Measurements from ENCODE around the gene LYSMD1.
"Not testable (repeated sequence)": the region's sequence is repeated elsewhere in the genome, so short reads cannot be mapped to it uniquely, and the experiment has no call there.

The LYSMD1 gene

GRCh38 chr1:151199873-151200581, 34.3 kb upstream of the LYSMD1 start:
- no peaks in the 10 kb centered on the region for H3K27me3 ChIP-seq
- H3K4me1 ChIP-seq, result peaks cover 0 to 66% (median 39%) of the 10 kb centered on the region in 4 donors
- H3K4me3 ChIP-seq, result peak overlapping the region; percentile 82 to 85
- no peaks in the 10 kb centered on the region for H3K9me3 ChIP-seq
- intact Hi-C loops (cut with DNase I; ENCODE audit: low total_unique reads), result loop anchor here (10.0 kb wide), 1 partner anchor 145 kb away; the partner anchor contains the start of gene RFX5
- H3K27ac ChIP-seq, result peak overlapping the region; percentile 89 to 91
- no peak for TF ChIP-seq CTCF (IDR thresholded peaks at IDR 0.05)
- H3K36me3 ChIP-seq, result peaks cover 0 to 23% (median 12%) of the 10 kb centered on the region in 3 donors
- peak; percentile 32 to 56 for DNase-seq

- intact Hi-C loops (cut with DNase I; ENCODE audit: low total_unique reads), result loop anchor here (10.0 kb wide), 1 partner anchor 146 kb away; the partner anchor contains the start of gene RFX5
- peak within 1 kb of the TSS; percentile 89 to 91 for H3K27ac ChIP-seq
- DNase-seq, result peak; percentile 99
- H3K4me3 ChIP-seq, result peak within 1 kb of the TSS; percentile 82 to 85
- no peaks in the 10 kb centered on the region for H3K9me3 ChIP-seq
- H3K27me3 ChIP-seq, result no peaks in the 10 kb centered on the region
- TF ChIP-seq CTCF (IDR thresholded peaks at IDR 0.05), result no peak
- peaks cover 0 to 13% (median 12%) of the 10 kb centered on the region in 3 donors for H3K36me3 ChIP-seq
- H3K4me1 ChIP-seq, result peaks cover 0 to 53% (median 34%) of the 10 kb centered on the region in 4 donors
Observed at GRCh38 chr1:151198254-151199127, 32.8 kb upstream of the LYSMD1 start, which contains the start of gene PIP5K1A. PIP5K1A (plus strand) TSS chr1:151198552; CDS start chr1:151198997, 445 bp downstream.

- Histone ChIP-seq H3K4me3 (peak overlapping the region; percentile 82 to 85), H3K4me1 (peaks cover 0 to 48% (median 32%) of the 10 kb centered on the region in 4 donors), H3K27me3 (no peaks in the 10 kb centered on the region), H3K9me3 (no peaks in the 10 kb centered on the region), H3K27ac (peak overlapping the region; percentile 89 to 91), H3K36me3 (peaks cover 0 to 7% (median 5%) of the 10 kb centered on the region in 3 donors)
- no peak for TF ChIP-seq CTCF (IDR thresholded peaks at IDR 0.05)
- peak in 1 of 2 donors; percentile 29 for DNase-seq
- intact Hi-C loops (cut with DNase I; ENCODE audit: low total_unique reads), result loop anchor here (10.0 kb wide), 1 partner anchor 147 kb away; the partner anchor contains the start of gene RFX5
Observed at GRCh38 chr1:151197863-151198253, 32.2 kb upstream of the LYSMD1 start.

GRCh38 chr1:151196292-151196800, 30.6 kb upstream of the LYSMD1 start:
- H3K36me3 ChIP-seq, result no peaks in the 10 kb centered on the region
- H3K4me3 ChIP-seq, result no peak overlapping the region
- peak; percentile 44 to 56 for TF ChIP-seq CTCF (IDR thresholded peaks at IDR 0.05)
- no peaks in the 10 kb centered on the region for H3K9me3 ChIP-seq
- peak; percentile 72 to 76 for DNase-seq
- intact Hi-C loops (cut with DNase I; ENCODE audit: low total_unique reads), result loop anchor here (10.0 kb wide), 1 partner anchor 148 kb away; the partner anchor contains the start of gene RFX5
- H3K27ac ChIP-seq, result peak overlapping the region in 1 of 2 donors; percentile 20
- H3K27me3 ChIP-seq, result no peaks in the 10 kb centered on the region
- peaks cover 0 to 33% (median 24%) of the 10 kb centered on the region in 4 donors for H3K4me1 ChIP-seq

- H3K4me3 ChIP-seq, H3K27me3 ChIP-seq, H3K36me3 ChIP-seq, H3K9me3 ChIP-seq: not testable (repeated sequence)
- DNase-seq, result peak; percentile 49 to 72
- Histone ChIP-seq H3K27ac (peak overlapping the region in 1 of 2 donors; percentile 20), H3K4me1 (peaks cover 0 to 27% (median 17%) of the 10 kb centered on the region in 4 donors)
- intact Hi-C loops (cut with DNase I; ENCODE audit: low total_unique reads), result loop anchor here (5.0 to 10.0 kb wide), 2 partner anchors 57 to 150 kb away; partner anchors contain the start of genes PSMD4 and RFX5
Observed at GRCh38 chr1:151194894-151195594, 29.3 kb upstream of the LYSMD1 start.

All from tibial artery (tissue), 4 donors.